AG08396 (cell line): Measurements from ENCODE around the gene WDR20.

Experiments
- DNase-seq: peaks from one replicate; pipeline ENCODE4 v3.0.0; 2012; ENCODE audit warnings: low spot score, mixed read lengths

Gene WDR20

DNA sequence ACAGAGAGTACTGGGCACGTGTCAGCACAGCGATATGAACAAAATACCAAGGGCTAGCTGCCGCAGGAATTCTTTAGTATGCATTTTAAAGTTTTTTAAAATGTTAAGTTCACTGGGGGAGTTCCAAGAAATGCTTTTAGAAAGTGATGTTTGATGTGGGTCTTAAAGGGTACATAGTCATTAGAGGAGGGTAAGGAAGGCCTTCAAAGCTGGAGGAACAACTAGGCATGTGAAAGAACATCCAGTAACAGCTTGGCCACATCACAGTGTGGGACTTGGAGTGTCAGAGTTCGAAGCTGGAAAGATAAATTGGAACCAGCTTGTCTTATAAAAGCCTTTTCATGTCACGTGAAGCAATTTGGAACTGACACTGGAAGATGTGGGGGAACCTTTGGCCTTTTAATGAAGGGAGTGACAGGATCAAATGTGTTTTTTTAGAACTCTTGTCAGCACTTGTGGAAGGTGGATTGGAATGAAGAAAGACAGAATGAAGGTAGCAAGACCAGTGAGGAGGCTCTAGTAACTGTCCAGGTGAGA is 57.7 kb downstream of the WDR20 start:
- no peak for DNase-seq

DNA sequence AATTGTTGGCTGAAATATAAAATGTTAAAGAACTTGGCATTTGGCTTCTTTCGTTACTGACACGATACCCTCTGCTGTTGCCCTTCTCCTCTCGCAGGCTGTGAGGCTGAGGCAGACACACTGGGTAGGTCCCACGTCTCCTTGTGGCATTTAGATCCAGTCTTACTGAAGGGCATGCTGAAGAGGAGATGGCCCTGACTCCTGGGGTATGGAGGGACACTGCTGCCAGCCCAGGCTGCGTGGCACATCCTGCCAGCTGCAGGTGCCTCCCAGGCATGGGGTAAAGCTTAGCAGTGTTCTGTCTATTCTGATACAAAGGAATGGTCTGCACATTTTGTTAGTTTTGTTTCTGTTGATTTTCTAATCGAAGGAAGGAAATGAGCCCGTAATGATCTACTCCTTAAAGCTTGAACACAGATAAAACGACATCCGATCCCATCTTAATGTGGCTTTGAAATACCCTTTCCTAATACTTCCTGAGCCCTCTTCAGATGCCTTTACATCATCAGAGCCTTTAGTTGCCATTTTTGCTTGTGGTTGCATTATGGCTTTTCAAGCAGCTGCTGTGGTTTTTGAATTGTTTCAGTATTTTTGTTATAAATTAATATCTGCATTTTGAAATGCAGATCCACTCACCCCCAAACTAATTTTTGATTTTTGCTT is 61.1 kb downstream of the WDR20 start:
- DNase-seq: no peak

DNA sequence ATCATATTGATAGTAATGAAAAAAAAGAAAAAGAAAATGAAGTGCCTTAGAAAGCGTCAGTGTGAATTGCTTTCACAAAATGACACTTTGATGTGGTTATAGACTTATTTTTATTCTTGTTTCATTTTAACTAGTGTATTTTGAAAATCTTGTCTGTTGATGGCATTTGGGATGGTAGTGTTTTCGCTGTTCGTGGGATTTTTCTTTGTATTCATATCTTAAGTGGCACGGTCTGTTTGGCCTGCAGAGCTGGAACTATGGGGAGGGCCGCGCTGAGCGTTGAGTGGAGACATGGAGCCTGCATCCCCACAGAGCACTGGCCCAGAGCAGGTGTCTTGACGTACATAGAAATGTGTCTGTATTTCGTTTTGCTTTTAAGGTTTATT is 61.6 kb downstream of the WDR20 start:
- no peak for DNase-seq

DNA sequence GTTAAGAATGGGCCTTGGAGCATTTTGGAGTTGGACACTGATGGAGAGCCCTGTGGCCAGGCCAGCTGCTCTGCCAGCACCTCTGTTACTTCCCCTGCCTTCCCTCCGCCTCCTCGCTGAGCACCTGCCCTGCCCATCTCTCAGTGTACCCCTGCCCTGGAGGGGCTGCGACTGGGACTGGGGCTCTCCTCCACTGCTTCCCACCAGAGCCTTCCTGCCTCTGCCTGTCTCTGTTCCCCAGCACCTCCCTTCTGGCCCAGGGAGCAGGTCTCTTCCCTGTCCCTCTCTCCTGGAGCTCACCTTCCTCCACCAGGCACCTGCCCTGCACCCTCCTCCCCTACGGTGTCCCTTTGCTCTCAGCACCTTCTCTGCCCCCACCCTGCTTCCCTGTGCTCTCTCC is 62.1 kb downstream of the WDR20 start:
- DNase-seq: no peak

DNA sequence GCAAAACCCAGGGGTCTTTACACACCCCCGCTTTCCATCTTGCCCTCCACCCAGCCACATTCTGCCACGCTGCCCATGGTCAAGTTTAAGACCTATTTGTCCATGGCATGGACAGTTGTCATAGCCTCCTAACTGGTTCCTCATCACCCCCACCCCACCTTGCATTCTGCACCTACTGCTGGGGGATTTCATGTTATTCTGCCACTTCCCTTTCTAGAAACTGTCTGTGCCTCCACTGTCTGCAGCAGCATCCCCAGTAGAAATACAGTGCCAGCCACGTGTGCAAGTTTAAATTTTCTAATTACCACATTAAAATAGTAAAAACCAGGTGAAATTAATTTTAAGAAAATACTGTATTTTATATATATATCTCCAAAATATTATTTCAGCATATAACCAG is 63.2 kb downstream of the WDR20 start:
- no peak for DNase-seq

DNA sequence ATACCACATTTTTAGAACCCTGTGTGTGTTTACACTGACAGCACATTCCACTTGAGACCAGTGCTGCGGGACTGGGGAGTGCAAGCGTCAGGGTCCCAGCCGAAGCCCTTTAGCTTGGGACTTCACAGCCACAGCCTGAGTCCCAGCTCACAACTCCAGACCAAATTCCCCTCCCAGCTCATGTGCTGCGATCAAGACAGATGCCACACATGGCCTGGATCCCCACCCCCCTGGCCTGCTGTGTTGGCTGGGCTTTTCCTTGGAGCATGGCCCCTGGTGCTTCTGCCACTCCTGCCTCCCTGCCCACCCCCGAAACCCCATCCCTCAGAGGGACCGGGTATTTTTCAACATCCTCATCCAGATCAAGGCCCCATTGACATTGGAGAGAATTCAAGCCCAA is 63.7 kb downstream of the WDR20 start:
- DNase-seq: no peak

DNA sequence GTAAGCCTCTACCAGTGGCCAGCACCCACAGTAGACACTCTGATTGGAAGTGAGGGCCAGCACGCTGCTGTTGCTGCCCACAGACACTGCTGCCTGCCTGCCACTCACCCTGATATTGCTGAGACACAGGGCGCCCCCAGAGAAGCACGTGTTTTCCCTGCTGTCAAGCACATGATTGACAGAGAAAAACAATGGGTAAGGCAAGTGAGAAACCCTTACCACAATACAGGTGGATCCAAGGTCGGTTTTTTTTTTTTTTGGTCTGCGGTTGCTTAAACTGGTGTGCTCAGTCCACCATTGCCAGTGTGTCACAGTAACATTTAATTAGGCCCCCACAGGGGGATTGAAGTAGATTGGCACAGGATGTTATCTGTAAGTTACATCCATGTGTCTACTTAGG is 65.9 kb downstream of the WDR20 start:
- DNase-seq: no peak

DNA sequence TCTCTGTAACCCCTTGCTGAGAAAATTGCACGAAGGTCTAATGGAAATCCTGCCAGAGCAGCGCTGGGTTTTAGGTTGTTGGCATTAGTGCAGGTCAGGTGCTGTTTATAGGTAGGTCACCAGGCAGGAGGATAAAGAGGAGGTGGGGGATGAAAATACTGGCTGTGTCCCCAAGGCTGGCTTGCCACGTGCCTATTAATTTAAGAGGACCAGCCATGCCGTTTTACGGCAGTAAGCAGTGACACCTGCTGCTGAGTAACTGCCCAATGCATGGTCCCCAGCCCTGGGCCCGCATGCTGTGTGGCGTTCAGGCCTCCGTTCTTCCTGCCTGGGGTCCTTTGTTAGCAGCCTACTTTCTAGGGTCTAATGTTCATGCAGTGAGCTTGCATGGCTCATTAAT is 67.2 kb downstream of the WDR20 start:
- no peak for DNase-seq

DNA sequence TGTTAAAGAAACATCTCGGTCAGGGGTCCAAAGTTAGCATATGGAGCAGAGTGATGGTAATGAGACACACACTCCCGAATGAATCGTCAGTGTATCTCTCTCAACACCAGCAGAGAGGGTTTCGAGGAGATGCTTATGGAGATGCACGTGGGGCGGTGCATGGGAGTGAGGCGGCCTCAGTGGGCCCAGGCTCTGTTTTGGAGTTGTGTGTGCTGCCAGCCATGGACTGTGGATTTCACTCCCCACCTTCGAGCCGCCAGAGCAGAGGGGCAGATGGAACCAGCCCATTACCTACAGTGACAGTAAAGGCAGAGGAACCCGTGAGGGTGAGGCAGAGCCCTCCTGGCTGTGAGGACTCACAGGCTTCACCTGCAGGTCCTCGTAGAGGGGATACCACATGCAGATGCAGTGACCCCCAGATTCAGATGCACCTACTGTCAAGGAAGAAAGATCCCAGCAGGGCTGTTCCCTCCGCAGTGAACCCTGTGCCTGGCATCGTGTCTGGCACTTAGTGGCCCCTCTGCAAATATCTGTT is 68.2 kb downstream of the WDR20 start:
- DNase-seq: no peak

DNA sequence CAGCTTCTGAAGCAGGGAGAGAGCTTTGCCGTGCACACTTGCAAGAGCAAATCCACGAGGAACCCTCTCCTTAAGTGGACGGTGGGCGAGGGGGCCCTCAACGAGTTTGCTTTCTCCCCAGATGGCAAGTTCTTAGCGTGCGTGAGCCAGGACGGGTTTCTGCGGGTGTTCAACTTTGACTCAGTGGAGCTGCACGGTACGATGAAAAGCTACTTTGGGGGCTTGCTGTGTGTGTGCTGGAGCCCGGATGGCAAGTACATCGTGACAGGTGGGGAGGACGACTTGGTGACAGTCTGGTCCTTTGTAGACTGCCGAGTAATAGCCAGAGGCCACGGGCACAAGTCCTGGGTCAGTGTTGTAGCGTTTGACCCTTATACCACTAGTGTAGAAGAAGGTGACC is 69.0 kb downstream of the WDR20 start:
- DNase-seq: no peak

DNA sequence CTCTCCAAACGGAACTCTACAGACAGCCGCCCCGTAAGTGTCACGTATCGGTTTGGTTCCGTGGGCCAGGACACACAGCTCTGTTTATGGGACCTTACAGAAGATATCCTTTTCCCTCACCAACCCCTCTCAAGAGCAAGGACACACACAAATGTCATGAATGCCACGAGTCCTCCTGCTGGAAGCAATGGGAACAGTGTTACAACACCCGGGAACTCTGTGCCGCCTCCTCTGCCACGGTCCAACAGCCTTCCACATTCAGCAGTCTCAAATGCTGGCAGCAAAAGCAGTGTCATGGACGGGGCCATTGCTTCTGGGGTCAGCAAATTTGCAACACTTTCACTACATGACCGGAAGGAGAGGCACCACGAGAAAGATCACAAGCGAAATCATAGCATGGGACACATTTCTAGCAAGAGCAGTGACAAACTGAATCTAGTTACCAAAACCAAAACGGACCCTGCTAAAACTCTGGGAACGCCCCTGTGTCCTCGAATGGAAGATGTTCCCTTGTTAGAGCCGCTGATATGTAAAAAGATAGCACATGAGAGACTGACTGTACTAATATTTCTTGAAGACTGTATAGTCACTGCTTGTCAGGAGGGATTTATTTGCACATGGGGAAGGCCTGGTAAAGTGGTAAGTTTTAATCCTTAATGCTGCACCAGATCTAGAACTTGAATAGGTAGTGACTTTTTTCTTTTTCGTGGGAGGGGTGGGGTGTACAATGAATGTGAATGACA is 69.7 kb downstream of the WDR20 start:
- DNase-seq: peak; percentile 46

DNA sequence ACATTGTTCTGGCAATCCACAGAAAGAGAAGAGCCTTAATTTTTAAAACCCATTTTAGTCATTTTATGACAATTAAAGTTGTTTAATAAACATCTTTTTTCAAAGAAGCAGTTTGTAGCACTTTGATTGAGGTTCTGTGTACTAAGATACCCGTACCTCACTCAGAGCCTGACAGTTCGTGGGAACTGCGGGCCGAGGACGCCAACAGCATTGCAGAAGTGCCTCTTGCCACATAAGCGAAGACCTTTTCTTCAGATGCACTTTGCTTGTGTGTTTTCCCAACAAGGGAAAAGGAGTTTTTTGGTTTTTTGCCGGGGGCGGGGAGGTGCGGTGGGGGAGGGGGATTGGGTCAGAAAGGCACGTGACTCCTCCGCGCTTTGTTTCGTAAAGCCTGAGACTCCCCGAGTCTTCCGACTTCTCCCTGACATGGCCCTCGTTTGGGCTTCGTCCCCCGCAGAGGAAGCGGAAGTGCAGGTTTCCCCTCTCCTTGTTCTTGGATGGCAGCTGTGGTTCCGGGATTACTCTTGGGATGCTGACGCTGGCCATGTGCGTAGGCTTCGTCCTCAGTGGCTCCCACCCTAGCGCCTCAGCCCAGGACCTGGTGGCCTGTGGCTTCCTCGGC is 70.8 kb downstream of the WDR20 start:
- DNase-seq: no peak

DNA sequence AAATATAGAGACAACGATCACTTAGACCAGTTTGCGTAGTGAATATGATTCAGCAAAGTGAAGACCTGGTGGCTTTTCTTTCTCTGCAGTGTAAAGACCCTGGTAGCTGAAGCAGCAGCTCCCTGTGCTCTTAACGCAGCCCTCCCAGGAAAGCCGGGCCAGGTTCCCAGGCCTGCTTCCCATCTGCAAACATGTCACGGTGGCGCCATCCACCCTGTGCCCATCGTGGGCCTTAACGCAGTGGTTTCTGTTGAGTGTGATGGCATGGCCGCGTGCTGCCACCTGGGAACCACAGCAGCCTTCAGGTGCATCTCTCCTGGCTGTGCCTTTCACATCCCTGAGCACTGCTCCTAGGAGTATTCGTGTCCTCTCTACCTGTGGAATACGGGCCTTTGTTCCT is 71.5 kb downstream of the WDR20 start:
- DNase-seq: no peak

DNA sequence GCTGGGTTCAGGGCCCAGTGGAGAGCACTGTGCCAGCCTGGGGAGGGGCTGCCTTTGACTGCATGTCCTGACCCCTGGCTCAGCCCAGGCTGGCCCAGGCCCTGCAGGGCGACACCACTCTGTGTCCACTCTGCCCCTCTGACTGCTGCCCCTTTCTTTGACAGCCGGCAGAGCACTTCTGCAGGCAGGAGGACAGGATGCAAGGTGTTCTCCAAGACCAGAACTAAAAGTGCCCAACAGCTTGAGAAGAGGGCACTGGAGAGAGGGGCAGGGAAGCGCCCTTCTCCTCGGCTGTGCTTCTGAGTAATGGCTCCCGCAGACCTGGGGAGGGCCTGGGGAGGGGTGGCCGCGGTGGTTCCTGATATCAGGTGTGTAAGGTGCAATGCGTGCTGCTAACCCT is 72.7 kb downstream of the WDR20 start:
- no peak for DNase-seq

DNA sequence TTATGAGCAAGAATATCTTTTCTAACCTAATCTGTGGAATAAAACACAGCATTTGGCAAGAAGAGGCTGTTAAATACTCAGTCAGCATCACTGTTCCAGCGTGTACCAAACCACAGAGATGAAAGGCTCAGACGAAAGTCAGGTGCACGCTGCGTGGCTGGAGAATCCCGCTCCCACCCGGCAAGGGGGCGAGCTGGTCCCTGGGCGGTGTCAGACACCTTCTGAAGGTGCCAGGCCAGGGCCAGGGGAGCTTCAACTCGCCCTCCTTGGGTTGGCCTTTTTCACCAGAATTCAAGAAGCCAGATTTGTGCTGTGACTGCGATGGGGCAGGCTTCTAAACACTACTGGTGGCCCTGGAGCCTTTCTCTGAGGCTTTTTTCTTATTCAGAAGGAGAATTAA is 73.1 kb downstream of the WDR20 start:
- DNase-seq: no peak

DNA sequence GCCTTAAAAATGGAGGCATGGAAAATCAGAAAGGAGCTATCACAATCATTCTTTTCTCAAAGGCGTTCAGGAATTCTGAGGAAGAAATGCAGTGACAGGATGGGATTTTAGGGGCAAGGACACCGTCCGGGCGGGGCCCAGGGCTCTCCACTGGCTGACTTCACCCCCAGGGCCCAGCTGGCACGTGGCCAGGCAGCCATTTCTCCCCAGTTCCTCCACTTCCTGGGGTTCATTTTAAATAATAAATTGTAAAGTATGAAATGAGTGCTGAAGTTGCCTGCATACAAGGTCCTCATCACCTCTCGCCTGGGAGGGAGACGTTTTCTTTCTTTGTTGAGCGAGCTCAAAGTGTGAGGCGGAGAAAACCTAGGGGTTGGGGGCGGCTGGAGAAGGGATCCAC is 73.8 kb downstream of the WDR20 start:
- no peak for DNase-seq

DNA sequence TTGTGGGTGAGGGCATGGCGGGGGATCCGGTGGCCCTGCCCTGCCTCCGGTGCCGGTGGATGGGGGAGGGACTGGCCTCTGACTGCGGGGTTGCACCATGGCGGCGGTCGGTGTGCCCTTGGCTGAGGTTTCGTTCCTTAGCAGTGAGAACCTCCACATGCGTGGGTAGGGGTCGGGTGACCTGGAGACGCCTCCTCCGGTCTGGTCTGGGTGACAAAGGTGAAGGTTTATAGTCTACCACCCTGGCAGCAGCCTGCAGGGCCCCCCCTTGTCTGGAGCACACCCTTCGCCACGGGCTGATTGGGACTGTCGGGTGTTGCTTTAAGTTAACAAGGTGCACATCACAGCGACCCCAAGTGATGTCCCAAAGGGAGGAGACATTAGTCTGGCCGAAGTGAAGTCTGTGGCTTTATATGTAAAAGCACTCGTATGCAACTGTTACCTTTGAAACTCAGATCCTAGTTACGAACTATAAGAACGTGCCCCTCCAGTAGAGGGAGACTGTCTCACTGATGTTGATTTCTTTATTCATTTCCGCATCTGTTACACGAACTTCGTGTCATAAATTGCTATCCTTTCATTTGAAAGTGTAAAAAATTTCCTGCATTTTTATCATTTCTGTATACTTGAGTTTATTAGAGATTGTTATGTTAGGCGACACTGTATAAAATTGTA is 74.4 kb downstream of the WDR20 start:
- DNase-seq: no peak

DNA sequence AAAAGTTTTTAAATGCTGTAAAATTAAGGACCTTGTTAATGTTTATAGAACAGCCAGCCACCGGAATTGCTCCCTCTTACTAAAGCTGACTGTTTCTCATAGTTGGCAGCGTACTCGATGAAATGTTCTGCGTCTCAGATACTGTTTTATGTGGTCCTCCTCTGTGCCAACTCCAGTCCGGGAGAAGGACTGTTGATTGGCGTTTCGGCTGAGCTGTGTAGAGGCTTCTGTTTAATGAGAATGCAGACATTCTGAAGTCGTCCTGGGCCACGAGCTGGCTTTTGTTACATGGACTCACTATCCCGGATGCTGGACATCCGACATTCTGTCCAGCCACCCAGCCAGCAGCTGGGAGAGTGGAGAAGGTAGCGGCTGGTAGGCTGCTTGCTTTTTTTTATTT is 75.4 kb downstream of the WDR20 start:
- peak; percentile 84 for DNase-seq

DNA sequence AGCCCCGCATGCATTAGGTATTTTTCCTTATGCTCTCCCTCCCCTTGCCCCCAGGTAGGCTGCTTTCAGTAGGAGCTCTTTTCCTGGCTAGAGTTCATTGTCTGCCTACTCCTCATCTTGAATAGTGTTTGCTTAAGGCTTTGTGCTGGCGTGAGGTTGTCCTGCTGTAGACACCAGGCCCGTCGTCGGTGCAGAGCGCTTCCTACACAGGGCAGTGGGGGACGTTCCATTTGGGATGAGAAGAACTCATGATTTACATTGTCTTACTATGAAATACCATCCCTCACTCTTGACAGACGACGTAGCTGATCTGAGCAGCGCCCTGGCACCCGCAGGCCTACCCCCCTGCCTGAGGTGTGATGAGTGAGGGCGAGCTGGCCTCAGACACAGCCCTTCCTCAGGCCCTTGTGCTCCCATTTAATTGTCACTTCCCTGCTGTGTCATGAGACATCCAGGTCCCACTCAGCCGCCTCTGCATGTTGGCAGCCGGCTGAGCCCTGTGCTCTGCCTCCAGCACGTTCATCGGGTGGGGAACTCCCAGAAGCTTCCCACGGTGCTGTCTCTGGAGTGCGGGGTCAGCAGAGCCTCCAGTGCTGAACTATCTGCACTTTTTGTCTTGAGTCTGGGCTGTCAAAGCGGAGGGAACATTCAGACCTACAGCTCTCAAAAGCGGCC is 76.0 kb downstream of the WDR20 start:
- no peak for DNase-seq

DNA sequence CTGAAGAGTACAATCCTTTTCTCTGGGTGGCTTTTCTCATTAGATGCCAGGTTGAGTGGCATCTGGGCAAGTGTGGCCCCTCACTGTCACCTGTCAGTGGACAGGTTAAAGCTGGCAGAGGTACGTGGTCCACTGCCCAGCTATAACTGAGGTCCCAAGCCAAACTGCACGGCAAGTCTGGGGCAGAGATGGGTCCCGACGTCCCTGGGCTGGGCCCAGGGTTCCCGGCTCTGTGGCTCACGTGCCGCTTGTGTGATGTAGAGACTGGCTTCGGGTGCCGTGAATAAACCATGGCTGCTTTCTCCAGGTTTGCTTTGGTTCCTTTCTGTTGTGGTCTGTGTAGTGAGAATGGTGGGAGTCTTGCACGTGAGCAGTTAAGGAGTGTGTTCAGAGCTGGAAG is 77.7 kb downstream of the WDR20 start:
- DNase-seq: no peak

DNA sequence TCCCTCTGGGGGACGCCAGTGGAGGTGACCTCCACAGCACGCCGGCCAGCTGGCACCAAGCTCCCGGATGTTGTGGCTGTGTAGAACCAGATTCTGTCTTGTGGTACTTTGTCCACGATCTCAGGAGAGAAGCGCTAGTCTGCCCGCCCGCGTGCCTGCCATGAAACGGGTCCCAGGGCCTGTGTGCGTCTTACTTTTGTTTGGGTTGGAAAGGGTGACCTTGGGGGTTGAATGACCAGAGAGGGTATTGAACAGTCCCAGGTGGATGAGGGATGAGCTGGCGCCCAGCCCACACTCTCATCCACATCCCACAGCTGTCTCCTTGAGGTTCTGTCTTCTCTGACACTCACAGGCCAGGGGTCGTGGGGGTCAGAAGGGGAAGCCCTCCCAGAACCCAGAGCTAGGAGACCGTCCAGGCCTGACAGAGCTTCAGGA is 78.3 kb downstream of the WDR20 start:
- no peak for DNase-seq

DNA sequence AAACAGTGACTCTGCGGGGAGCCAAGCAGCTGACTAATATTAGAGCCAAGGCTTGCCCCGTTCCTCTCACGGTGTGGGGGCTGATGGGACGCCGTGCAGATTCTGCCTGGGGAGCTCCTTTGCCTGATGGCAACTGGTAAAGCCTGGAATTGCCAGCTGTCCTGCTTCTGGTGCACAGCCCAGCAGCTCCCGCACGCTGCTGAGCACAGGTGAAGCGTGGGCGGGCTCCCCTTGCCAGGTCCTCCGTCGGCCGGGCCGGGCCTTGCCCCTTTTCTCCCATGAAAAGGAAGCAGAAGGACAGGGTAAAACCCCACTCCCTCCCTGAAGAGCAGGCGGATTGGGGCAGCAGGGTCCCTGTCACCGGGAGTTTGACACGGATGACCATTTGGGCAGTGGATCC is 79.0 kb downstream of the WDR20 start:
- DNase-seq: no peak
